Effector memory CD4-positive, alpha-beta T cell (primary cell): Measurements from ENCODE around the gene PACRG.

ENCODE experiments used
- DNase-seq, 3 donors: peaks; one replicate each; pipeline ENCODE4 v3.0.0-alpha.2; 2020
- H3K27ac ChIP-seq: 2 replicates; pipeline ENCODE4 v1.7.0; 2013; ENCODE audit warnings: mild to moderate bottlenecking, low read length, moderate library complexity; ENCODE audit not compliant: insufficient read depth, poor library complexity, severe bottlenecking
- H3K27me3 ChIP-seq: replicated peaks from 2 replicates; pipeline ENCODE4 v1.7.0; 2013; ENCODE audit warnings: mild to moderate bottlenecking, low read length; ENCODE audit not compliant: insufficient read depth, control insufficient read depth, poor library complexity, severe bottlenecking
- H3K36me3 ChIP-seq: 2 replicates; pipeline ENCODE4 v1.7.0; 2013; ENCODE audit warnings: mild to moderate bottlenecking, low read length, moderate library complexity; ENCODE audit not compliant: control insufficient read depth, insufficient read depth
- H3K4me1 ChIP-seq: 2 replicates; pipeline ENCODE4 v1.7.0; 2013; ENCODE audit warnings: low read length, mild to moderate bottlenecking; ENCODE audit not compliant: control insufficient read depth, insufficient read depth, poor library complexity, severe bottlenecking
- H3K4me3 ChIP-seq: 2 replicates; pipeline ENCODE4 v1.7.0; 2013; ENCODE audit warnings: low read length, low read depth, mild to moderate bottlenecking; ENCODE audit not compliant: insufficient read depth, poor library complexity, severe bottlenecking
- H3K9me3 ChIP-seq: 2 replicates; pipeline ENCODE4 v1.7.0; 2013; ENCODE audit warnings: mild to moderate bottlenecking, low read length, moderate library complexity; ENCODE audit not compliant: control insufficient read depth

PACRG gene

DNA sequence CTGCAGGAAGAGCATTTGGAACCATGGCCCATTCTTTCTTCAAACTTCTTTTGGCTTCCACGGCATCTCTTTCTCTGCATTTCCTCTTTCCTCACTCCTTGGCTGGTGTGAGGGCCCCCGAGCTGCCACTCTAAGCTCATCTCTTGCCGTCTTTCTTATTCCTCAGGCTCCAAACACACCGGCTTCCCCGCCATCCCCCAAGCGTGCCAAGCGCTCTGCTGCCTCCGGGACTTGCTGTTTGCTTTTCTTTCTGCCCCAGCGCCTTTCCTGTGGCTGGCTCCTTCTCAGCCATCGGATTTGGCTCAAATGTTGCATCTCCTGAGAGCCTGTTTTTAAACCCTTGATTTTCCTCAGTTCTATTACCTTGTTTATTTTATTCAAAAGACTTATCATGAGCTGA is 172.7 kb downstream of the PACRG start:
- Histone ChIP-seq H3K4me1 (no peaks in the 10 kb centered on the region), H3K36me3 (no peaks in the 10 kb centered on the region), H3K9me3 (no peaks in the 10 kb centered on the region), H3K27me3 (no peaks in the 10 kb centered on the region), H3K27ac (no peak overlapping the region), H3K4me3 (no peak overlapping the region)
- no peak for DNase-seq

DNA sequence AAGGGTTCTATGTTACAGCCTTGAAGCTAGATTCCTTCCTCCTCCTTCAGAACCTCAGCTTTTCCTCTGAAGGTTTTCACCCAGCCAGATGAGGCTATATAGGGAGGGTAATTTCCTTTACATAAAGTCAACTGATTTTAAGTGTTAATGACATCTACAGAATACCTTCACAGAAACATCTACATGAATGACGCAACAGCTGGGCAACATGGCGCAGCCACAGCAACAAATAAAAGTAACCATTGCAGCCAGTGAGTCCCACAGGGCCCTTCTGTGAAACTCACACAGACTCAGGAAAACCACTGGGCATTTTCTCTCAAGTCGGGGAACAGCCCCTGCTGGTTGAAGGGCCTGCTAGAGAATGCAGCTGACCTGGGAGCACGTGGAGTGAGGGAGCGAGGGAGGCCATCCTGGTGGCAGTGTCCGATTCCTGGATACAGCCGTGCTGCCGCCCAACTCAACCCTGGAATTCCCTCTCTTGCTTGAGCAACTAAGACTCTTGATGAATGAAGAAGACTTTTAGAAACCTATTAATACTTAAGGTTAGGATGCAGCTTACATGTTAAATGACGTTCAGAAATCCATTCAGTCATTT is 176.4 kb downstream of the PACRG start:
- H3K27me3 ChIP-seq = no peaks in the 10 kb centered on the region
- no peak overlapping the region for H3K27ac ChIP-seq
- no peak overlapping the region for H3K4me3 ChIP-seq
- no peaks in the 10 kb centered on the region for H3K4me1 ChIP-seq
- H3K36me3 ChIP-seq = no peaks in the 10 kb centered on the region
- H3K9me3 ChIP-seq = no peaks in the 10 kb centered on the region
- no peak for DNase-seq

DNA sequence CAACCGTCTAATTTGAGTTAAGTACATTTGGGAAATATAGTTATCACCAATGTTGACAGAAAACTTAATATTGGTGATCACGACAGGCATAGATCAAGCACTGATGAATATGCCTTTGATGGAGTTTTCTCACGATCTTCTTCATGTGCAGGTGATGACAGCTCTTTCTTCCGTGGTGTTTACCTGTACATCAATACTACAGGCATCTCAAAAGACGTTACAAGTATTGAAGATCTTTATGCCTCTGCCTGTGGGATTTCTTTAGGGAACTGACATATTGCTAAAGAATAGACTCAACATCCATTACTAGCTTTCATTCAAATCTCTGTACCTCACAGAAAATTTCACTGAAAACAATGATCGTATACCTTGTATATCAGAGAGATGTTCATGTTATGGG is 178.7 kb downstream of the PACRG start:
- Histone ChIP-seq H3K36me3 (no peaks in the 10 kb centered on the region), H3K4me1 (no peaks in the 10 kb centered on the region), H3K27me3 (no peaks in the 10 kb centered on the region), H3K9me3 (no peaks in the 10 kb centered on the region), H3K27ac (no peak overlapping the region), H3K4me3 (no peak overlapping the region)
- DNase-seq = no peak

DNA sequence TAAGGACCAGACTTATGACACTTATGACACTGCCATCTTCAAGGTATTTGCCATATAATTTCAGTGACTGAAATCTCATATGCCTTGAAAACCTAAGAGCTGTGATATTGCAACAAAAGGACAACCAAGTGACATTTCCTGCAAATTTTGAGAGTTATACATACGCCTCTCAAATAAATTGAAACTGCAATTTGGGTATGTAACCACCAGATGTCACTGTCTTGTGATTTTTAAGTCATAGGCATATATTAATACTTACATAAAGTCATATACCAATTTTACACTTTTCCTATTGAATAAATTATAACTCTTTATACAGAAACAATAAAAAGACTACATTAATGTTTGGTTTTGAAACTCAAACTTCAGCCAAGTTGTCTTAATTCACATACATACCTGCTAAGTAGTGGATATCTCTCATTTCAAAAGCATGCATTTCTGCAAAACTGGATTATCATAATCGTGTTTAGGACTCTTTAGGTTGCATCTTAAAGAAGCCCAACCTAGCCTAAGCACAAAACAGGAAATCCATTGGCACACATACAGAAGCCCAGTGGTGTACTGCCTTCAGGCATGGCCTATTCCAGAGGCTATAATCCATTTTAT is 180.2 kb downstream of the PACRG start:
- Histone ChIP-seq H3K9me3 (no peaks in the 10 kb centered on the region), H3K4me3 (no peak overlapping the region), H3K27ac (no peak overlapping the region), H3K4me1 (no peaks in the 10 kb centered on the region), H3K27me3 (no peaks in the 10 kb centered on the region), H3K36me3 (no peaks in the 10 kb centered on the region)
- no peak for DNase-seq

DNA sequence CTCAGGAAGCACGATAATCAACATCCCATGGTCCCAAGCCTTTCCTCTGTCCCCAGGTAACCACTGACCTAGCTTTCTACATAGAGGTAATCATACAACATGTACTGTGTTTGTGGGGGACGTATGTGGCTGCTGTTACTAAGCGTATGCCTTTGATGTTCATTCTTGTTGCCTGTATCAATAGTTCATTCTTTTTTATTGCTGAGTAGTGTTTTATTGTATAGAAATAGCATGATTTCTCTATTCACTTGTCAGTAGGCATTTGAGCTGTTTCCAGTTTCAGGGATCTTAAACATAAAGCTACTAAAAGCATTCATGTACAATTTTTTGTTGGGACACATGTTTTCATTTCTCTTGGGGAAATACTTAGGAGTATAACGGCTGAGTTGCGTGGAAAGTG is 185.4 kb downstream of the PACRG start:
- DNase-seq = no peak
- H3K4me3 ChIP-seq = no peak overlapping the region
- no peaks in the 10 kb centered on the region for H3K4me1 ChIP-seq
- H3K27me3 ChIP-seq = no peaks in the 10 kb centered on the region
- no peak overlapping the region for H3K27ac ChIP-seq
- H3K9me3 ChIP-seq = no peaks in the 10 kb centered on the region
- no peaks in the 10 kb centered on the region for H3K36me3 ChIP-seq

DNA sequence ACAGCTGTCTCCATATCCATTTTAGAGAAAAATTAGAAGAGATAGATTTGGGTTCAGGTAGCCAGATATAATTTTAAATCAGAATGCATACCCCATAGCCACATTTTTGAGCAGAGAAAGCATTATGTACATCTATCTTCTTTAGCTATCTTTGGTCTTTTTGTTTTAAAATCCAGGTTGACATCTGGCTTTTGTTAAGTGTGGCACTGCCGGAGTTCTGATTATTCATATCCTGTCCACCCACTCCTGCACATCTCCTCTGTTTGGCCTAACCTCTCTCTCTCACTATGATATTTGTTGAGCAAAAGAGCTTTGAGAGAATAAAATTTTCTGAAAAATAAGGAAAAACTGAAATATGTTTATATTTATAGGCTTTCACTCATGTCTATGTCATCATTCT is 189.7 kb downstream of the PACRG start:
- no peaks in the 10 kb centered on the region for H3K4me1 ChIP-seq
- no peaks in the 10 kb centered on the region for H3K27me3 ChIP-seq
- no peak overlapping the region for H3K27ac ChIP-seq
- no peaks in the 10 kb centered on the region for H3K36me3 ChIP-seq
- no peak overlapping the region for H3K4me3 ChIP-seq
- no peaks in the 10 kb centered on the region for H3K9me3 ChIP-seq
- no peak for DNase-seq

DNA sequence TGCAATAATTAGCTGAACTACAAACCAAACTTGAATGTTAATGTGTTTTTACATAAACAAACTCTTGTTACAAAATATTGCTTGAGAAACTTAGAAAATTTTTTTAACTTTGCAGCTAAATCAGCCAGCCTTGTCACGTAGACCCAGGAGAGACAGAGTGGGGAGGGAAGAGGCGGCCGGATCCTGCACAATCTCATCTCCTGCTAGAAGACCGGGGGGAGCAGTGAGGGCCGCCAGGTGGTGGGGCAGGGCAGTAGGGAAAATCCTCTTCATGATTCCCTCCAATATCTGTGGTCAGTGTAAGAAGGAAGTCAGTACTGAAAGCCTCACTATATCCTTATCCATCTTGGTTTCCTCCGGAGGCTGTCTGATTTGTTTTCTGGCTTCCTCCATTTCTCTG is 193.3 kb downstream of the PACRG start:
- Histone ChIP-seq H3K27me3 (no peaks in the 10 kb centered on the region), H3K4me1 (no peaks in the 10 kb centered on the region), H3K9me3 (no peaks in the 10 kb centered on the region), H3K27ac (no peak overlapping the region), H3K36me3 (no peaks in the 10 kb centered on the region), H3K4me3 (no peak overlapping the region)
- DNase-seq = no peak

DNA sequence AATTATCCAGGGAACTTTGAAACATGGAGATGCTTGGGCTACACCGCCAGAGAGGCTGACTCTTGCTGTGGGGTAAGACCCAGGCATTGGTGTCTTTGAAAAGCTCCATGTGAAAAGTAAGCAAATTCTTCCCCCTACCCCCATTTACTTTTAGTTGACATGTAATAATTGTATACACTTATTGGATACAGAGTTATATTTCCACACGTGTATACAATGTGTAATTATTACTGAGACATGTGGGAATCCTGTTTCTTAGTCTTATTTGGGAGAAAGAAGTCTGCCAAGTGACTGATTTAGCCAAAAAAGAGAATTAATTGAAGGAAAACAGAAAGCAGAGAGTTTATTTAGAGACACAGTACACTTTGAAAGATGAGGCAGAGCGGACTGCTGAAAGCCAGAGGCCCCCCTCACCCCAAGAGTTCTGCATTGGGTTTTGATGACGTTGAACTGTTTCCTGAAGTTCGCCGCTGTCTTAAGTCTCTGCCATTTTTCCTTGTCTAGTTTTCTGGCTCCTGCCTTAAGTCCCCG is 193.8 kb downstream of the PACRG start:
- no peaks in the 10 kb centered on the region for H3K4me1 ChIP-seq
- H3K4me3 ChIP-seq = no peak overlapping the region
- H3K36me3 ChIP-seq = no peaks in the 10 kb centered on the region
- no peak overlapping the region for H3K27ac ChIP-seq
- no peaks in the 10 kb centered on the region for H3K27me3 ChIP-seq
- DNase-seq = no peak
- H3K9me3 ChIP-seq = no peaks in the 10 kb centered on the region

DNA sequence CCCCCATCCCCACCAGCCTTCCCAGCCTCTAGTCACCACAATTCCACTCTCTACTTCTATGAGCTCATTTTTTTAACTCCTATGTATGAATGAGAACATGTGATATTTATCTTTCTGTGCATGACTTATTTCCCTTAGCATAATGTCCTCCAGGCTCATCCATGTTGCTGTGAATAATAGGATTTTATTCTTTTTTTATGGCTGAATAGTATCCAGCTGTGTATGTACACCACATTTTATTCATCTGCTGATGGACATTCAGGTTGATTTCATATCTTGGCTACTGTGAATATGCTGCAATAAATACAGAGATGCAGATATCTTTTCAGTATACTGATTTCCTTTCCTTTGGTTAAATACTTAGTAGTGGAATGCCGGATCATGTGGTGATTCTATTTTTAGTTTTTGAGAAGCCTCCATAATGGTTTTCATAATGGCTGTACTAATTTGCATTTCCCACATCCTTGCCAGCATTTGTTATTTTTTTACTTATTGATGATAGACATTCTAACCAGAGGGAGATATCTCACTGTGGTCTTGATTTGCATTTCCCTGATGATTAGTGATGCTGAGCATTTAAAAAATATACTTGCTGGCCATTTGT is 194.9 kb downstream of the PACRG start:
- Histone ChIP-seq H3K4me3 (no peak overlapping the region), H3K9me3 (no peaks in the 10 kb centered on the region), H3K27ac (no peak overlapping the region), H3K4me1 (no peaks in the 10 kb centered on the region), H3K36me3 (no peaks in the 10 kb centered on the region), H3K27me3 (no peaks in the 10 kb centered on the region)
- DNase-seq = no peak

DNA sequence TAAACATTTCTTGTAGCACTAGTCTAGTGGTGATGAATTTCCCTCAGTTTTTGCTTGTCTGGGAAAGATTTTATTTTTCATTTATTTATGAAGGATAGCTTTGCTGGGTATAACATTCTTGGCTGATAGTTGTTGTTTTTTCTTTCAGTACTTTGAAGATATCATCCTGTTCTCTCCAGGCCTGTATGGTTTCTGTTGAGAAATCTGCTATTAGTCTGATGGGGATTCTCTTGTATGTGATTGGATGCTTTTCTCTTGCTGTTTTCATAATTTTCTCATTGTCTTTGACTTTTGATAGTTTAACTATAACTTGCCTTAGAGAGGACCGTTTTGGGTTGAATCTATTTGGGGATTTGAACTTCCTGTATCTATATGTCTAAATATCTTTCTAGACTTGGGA is 207.1 kb downstream of the PACRG start:
- no peak for DNase-seq
- Histone ChIP-seq H3K36me3 (no peaks in the 10 kb centered on the region), H3K27ac (no peak overlapping the region), H3K9me3 (peaks cover 4% of the 10 kb centered on the region), H3K4me1 (no peaks in the 10 kb centered on the region), H3K4me3 (no peak overlapping the region), H3K27me3 (no peaks in the 10 kb centered on the region)
